ENCODE measurements around the gene SH3BP5L.

The SH3BP5L gene

GRCh38 chr1:248825136-248825535 lies 579 bp downstream of the SH3BP5L start:
- TF ChIP-seq CTCF (IDR thresholded peaks at IDR 0.05; ENCODE audit: insufficient read depth, low read length, missing control alignments): no peak
- DNase-seq (ENCODE audit: low read depth, low spot score): no peak
- CTCF ChIA-PET: interaction anchor here (1.3 to 5.4 kb wide), 4 partner anchors 9 to 34 kb away, joined by 4 to 56 read pairs (median 6); partner anchors contain the start of genes ZNF672 and ZNF692
- POLR2A ChIA-PET: interaction anchor here (0.6 to 3.3 kb wide), 5 partner anchors 13 to 1962 kb away, joined by 3 to 23 read pairs (median 4); partner anchors contain the start of genes ZNF672 and ZNF692
- H3K4me3 ChIP-seq (ENCODE audit: low read depth, low read length): peak overlapping the region; percentile 71

- no peak for TF ChIP-seq CTCF (IDR thresholded peaks at IDR 0.05; ENCODE audit: insufficient read depth, low read length, missing control alignments)
- H3K4me3 ChIP-seq (ENCODE audit: low read depth, low read length): peak overlapping the region; percentile 71
- ChIA-PET POLR2A (interaction anchor here (0.6 to 3.3 kb wide), 3 partner anchors 13 to 1962 kb away, joined by 4 to 23 read pairs (median 5); partner anchors contain the start of genes ZNF672 and ZNF692), CTCF (interaction anchor here (1.5 to 5.4 kb wide), 3 partner anchors 13 to 34 kb away, joined by 5 to 56 read pairs (median 8); partner anchors contain the start of genes ZNF672 and ZNF692)
- no peak for DNase-seq (ENCODE audit: low read depth, low spot score)
Measured at GRCh38 chr1:248824701-248825100, 1.0 kb downstream of the SH3BP5L start.

GRCh38 chr1:248824301-248824700 lies 1.4 kb downstream of the SH3BP5L start:
- CTCF ChIA-PET: interaction anchor here (1.5 kb wide), 1 partner anchor 18 kb away, joined by 5 read pairs; no protein-coding TSS in a partner anchor
- TF ChIP-seq CTCF (IDR thresholded peaks at IDR 0.05; ENCODE audit: insufficient read depth, low read length, missing control alignments): no peak
- peak overlapping the region; percentile 71 for H3K4me3 ChIP-seq (ENCODE audit: low read depth, low read length)
- DNase-seq (ENCODE audit: low read depth, low spot score): no peak
- POLR2A ChIA-PET: interaction anchor here (1.1 to 3.3 kb wide), 3 partner anchors 14 to 34 kb away, joined by 3 to 23 read pairs (median 5); partner anchors contain the start of genes ZNF672 and ZNF692

- TF ChIP-seq CTCF (IDR thresholded peaks at IDR 0.05; ENCODE audit: insufficient read depth, low read length, missing control alignments): no peak
- DNase-seq (ENCODE audit: low read depth, low spot score): no peak
- ChIA-PET POLR2A (interaction anchor here (1.4 kb wide), 1 partner anchor 14 kb away, joined by 3 read pairs; the partner anchor contains the start of gene ZNF672), CTCF (interaction anchor here (1.5 kb wide), 1 partner anchor 19 kb away, joined by 5 read pairs; no protein-coding TSS in a partner anchor)
- peak overlapping the region; percentile 52 for H3K4me3 ChIP-seq (ENCODE audit: low read depth, low read length)
Measured at GRCh38 chr1:248823517-248824001, 2.2 kb downstream of the SH3BP5L start.

GRCh38 chr1:248822148-248823032 lies 3.3 kb downstream of the SH3BP5L start:
- TF ChIP-seq CTCF (IDR thresholded peaks at IDR 0.05; ENCODE audit: insufficient read depth, low read length, missing control alignments): no peak
- peak overlapping the region; percentile 52 for H3K4me3 ChIP-seq (ENCODE audit: low read depth, low read length)
- ChIA-PET POLR2A (interaction anchor here (1.4 kb wide), 1 partner anchor 16 kb away, joined by 3 read pairs; the partner anchor contains the start of gene ZNF672), CTCF (interaction anchor here (1.1 to 2.2 kb wide), 2 partner anchors 14 to 16 kb away, joined by 3 to 10 read pairs; no protein-coding TSS in a partner anchor)
- no peak for DNase-seq (ENCODE audit: low read depth, low spot score)
